Ramos (cell line): ENCODE data around the gene EEF2.
"Not testable (repeated sequence)": the region's sequence is repeated elsewhere in the genome, so short reads cannot be mapped to it uniquely, and the experiment has no call there.

Experiments used
- in situ Hi-C: fragments of 300-500 bp; cut with MboI; formaldehyde crosslinking; loops from one replicate; pipeline ENCODE4 v1.14.3; 2022; ENCODE audit warnings: low sequenced_read_pairs; ENCODE audit not compliant: unreplicated experiment

The EEF2 gene

GRCh38 chr19:3970808-3971598 is 14.3 kb downstream of the EEF2 start, which contains the start of gene DAPK3:
Gene DAPK3, minus strand, starts transcription at chr19:3971099. Its CDS starts 1,364 bp downstream, at chr19:3969735.
- in situ Hi-C loops = no loop called here

GRCh38 chr19:3970313-3970807 is 14.9 kb downstream of the EEF2 start:
- in situ Hi-C loops = no loop called here

GRCh38 chr19:3969435-3970312 is 15.6 kb downstream of the EEF2 start:
- in situ Hi-C loops = no loop called here

- in situ Hi-C loops = no loop called here
These were observed 16.5 kb downstream of the EEF2 start for GRCh38 chr19:3968556-3969434.

GRCh38 chr19:3967983-3968382 is 17.3 kb downstream of the EEF2 start:
- in situ Hi-C loops = not testable (repeated sequence)

GRCh38 chr19:3966051-3967017 is 18.9 kb downstream of the EEF2 start:
- in situ Hi-C loops = no loop called here

GRCh38 chr19:3964256-3965194 is 20.7 kb downstream of the EEF2 start:
- in situ Hi-C loops = no loop called here

- in situ Hi-C loops = no loop called here
These were observed 21.6 kb downstream of the EEF2 start for GRCh38 chr19:3963458-3964255.

GRCh38 chr19:3961007-3961406 is 24.3 kb downstream of the EEF2 start:
- in situ Hi-C loops = no loop called here

- in situ Hi-C loops = no loop called here
These were observed 25.5 kb downstream of the EEF2 start for GRCh38 chr19:3959766-3960131.

GRCh38 chr19:3958836-3959765 is 26.2 kb downstream of the EEF2 start:
- in situ Hi-C loops = no loop called here

- in situ Hi-C loops = no loop called here
These were observed 29.6 kb downstream of the EEF2 start for GRCh38 chr19:3955688-3956087.

GRCh38 chr19:3955276-3955675 is 30.0 kb downstream of the EEF2 start:
- in situ Hi-C loops = not testable (repeated sequence)

- in situ Hi-C loops = no loop called here
These were observed 31.2 kb downstream of the EEF2 start for GRCh38 chr19:3954107-3954506.

GRCh38 chr19:3952755-3953276 is 32.4 kb downstream of the EEF2 start:
- in situ Hi-C loops = not testable (repeated sequence)
